DND-41 (cell line): ENCODE measurements around the gene MCC.

ENCODE experiments used
- CTCF ChIP-seq: IDR thresholded peaks from 2 replicates; pipeline ENCODE4 v1.5.1; 2012; ENCODE audit warnings: borderline replicate concordance, low read length, moderate library complexity, mild to moderate bottlenecking; ENCODE audit not compliant: poor library complexity, severe bottlenecking; ENCODE audit errors: extremely low read depth
- EZH2 ChIP-seq: IDR thresholded peaks from 3 replicates; pipeline ENCODE4 v1.6.1; 2012; ENCODE audit warnings: borderline replicate concordance, low read depth, mild to moderate bottlenecking, moderate library complexity, low read length, inconsistent platforms; ENCODE audit not compliant: severe bottlenecking

DNA sequence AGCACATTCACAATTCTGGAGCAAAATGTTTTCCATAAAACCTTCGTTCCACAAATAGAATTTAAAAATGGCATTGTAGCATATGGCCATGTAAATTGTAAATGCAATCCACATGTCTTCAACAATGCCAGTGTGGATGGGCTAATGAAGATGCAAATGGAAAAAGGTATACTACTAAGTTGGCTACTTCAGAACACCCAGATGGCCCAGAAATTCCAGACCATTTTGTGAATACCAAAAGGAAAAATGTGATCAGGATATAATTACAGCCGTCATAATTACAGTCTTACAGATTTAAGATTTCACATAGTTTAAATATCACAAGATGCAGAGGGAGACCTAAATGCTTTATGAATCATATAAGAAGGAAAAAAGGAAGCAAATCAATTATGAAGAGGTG is 170.6 kb downstream of the MCC start:
- no peak for TF ChIP-seq EZH2
- TF ChIP-seq CTCF = no peak
